GM19043 (cell line): ENCODE results near the gene MAP3K8.
"Not testable (repeated sequence)": the region's sequence is repeated elsewhere in the genome, so short reads cannot be mapped to it uniquely, and the experiment has no call there.

Experiments used
- ATAC-seq: cut with Tn5 transposase; IDR thresholded peaks from one replicate; pipeline ENCODE4 v1.9.1; 2021; ENCODE audit warnings: low read depth; ENCODE audit not compliant: unreplicated experiment

Gene MAP3K8

DNA sequence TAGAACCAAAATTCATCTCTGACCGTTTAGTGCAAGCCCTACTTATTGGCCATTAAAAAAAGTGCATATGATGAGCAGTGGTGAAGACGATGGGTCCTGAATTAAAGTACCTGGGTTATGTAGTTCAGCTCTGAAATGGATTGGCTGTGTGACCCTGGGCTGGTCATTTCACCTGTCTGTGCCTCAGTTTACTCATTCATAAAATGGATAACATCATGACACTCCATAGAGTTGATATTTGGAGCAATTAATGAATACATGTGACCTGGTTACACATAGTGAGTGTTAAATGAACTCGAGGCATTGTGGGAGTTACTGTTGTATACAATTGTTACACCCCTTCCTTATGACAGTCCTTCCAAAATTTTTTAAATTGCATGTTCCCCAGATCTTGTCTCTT, 9.1 kb downstream of the MAP3K8 start:
- no peak for ATAC-seq

DNA sequence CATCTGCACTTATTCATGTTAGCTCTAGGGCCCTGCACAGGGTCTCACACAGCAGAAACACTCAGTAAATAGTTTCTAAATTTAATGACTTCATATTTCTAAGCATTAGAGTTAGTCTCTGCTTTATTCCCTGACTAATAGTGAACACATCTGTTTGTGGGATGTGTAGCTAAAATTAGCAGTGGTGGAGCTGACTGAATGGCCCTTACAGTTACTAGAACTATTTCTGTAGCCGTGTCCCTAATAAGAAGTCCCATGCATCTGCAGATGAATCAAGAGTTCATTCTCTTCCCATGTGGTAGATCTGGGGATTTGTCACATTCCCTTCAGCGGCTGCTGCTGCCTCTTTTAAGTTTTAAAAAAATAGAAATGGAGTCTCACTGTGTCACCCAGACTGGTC, 11.7 kb downstream of the MAP3K8 start:
- no peak for ATAC-seq

GRCh38 chr10:30447125-30447799, 13.3 kb downstream of the MAP3K8 start:
- ATAC-seq: no peak

GRCh38 chr10:30448092-30448491, 14.1 kb downstream of the MAP3K8 start:
- no peak for ATAC-seq

DNA sequence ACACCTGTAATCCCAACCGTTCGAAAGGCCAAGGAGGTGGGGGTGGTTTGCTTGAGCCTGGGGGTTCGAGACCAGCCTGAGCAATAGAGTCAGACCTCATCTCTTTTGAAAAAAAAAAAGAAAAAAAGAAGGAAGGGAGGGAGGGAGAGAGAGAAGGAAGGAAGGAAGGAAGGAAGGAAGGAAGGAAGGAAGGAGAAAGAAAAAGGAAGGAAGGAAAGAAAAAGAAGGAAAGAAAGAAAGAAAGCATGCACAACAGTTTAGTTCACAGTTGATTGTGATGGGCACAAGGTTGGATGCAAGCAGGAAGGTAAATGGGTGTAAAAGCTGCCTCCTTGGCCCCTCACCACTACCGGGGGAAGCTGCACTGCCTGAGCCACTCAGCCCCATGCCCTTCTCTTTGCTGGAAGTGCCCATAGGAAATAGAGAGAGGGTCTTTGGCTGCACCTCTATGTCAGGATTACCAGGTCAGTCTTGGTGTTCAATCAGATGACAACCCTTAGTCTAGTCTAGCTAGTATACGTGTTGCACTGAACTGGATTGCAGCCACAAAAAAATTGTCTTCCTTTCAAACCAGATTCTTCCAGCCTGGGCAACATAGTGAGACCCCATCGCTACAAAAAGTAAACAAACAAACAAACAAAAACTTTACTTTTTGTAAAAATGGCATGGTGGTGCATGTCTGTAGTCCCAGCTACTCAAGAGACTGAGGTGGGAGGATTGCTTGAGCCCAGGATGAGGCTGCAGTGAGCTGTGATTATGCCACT, 20.0 kb downstream of the MAP3K8 start:
- no peak for ATAC-seq

- no peak for ATAC-seq
Observed at GRCh38 chr10:30454744-30455510, 20.9 kb downstream of the MAP3K8 start.

DNA sequence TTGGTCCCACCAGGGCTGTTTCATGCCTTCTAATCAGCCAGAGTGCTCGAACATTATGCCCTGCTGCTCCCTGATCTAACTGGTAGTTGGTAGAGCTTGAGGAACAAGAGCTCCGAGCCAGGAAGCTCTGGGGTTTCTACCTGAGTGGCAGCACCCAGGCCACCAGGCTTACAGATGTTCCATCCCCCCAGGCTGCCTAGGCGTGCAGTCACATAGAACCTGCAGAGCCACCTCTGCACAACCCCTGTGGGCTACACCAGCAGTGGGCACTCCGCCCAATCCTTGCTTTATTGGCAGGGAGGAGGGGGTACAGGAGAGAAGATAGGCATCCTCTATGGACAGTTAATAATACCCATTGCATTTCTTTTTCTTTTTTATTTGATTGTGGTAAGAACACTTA, 21.8 kb downstream of the MAP3K8 start:
- peak; percentile 41 for ATAC-seq

DNA sequence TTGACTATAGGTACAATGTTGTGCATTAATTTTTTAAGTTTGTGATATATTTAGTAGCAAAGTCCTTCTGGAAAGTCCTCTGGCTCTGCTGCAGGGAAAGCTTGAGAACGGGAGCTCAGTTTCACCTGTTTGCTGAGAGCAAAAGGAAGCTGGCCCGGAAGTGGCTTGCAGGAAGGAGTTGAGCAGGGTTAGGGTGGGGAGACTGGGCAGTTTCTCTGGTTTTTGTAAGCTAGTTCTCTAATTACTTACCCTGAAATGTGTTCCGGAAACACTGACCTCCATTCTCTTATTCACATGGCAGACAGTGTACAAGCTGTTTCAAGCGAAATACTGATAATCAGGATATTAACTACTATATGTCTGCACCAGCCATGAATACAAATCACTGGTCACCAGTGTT, 22.3 kb downstream of the MAP3K8 start:
- ATAC-seq: peak; percentile 91

GRCh38 chr10:30459283-30459682, 25.3 kb downstream of the MAP3K8 start:
- ATAC-seq: no peak

DNA sequence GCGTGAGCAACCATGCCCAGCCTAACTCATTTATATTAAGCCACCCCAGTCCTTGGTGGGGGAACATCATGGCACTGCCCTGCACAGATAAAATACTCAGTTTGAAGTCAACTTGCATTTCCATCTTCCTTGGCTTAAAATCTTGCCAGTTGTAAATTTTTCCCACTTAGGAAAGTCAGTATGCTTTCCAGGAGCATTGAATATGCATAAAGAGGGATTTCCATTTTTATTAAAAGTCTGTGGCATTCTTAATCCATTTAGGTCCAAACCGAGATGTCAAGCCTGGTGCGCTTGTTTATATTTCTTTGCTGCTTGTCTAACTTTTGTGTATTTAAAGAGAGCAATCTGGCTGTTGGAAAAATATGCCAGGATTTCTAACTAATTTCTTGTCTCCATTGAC, 26.1 kb downstream of the MAP3K8 start:
- ATAC-seq: no peak

- no peak for ATAC-seq
Observed at GRCh38 chr10:30462513-30462912, 28.5 kb downstream of the MAP3K8 start.

- no peak for ATAC-seq
Observed at GRCh38 chr10:30463944-30464451, 30.0 kb downstream of the MAP3K8 start.

- no peak for ATAC-seq
Observed at GRCh38 chr10:30464675-30465074, 30.7 kb downstream of the MAP3K8 start.

- ATAC-seq: no peak
Observed at GRCh38 chr10:30466445-30466844, 32.5 kb downstream of the MAP3K8 start.

DNA sequence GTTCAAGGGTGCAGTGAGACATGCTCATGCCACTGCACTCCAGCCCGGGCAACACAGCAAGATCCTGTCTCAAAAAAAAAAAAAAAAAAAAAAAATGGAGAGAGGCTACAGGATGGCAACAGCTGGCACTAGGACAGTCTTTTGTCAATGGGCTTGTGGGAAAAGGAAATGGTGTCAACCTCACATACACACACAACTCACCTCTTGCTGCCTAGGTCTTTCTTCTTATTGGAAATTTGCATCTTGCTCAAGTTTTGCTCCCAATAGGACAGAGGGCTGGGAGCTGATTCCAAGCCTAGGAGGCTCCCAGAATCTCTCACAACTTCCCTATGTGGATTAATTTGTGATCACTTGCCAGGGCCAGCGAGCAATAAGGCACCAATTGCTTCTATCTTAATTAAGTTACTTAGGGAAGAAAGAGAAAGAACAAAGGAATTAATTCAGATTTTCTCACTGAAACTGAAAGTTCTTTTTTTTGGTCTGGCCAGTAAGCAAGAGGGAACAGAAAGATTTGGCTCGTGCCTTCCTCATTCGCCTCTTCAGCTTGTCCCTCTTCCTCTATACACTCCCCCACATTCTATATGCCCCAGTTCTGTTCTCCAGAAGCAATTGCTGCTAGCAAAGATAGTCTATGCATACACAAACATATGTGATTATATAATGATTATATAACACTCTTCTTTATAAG, 33.8 kb downstream of the MAP3K8 start:
- peak; percentile 82 for ATAC-seq

GRCh38 chr10:30472414-30473155, 38.6 kb downstream of the MAP3K8 start:
- ATAC-seq: no peak

DNA sequence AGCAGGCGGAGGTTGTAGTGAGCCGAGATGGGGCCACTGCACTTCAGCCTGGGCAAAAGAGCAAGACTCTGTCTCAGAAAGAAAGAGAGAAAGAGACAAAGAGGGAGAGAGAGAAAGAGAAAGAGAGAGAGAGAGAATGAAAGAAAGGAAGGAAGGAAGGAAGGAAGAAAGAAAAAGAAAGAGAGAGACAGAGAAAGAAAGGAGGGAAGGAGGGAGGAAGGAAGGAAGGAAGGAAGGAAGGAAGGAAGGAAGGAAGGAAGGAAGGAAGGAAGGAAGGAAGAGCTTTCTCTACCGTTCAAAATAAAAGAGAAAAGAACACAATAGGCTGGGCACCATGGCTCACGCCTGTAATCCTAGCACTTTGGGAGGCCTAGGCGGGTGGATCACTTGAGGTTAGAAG, 41.5 kb downstream of the MAP3K8 start:
- not testable (repeated sequence) for ATAC-seq

DNA sequence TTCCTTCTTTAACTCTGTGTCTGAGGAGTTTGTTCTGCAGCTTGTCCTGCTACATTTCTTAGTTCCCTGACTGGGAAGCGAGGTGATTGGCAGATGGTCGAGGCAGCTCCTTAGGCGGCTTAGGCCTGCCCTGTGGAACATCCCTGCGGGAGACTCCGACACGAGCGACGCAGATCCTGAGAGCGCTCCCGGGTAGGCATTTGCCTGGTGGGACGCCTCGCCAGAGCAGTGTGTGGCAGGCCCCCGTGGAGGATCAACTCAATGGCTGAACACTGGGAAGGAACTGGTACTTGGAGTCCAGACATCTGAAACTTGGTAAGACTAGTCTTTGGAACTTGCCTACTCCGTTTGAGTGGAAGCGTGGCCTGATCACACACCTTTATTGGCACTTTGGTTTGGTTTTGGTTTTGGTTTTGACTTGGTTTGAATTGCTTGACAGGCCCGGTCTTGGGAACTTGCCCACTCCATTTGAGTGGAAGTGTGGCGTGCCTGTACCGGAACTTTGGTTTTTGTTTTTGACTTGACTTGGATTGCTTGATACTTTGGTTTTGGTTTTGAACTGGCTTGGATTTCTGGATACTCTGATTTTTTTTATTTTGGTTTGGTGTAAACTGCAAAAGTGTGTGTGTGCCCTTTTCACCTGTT, 42.6 kb downstream of the MAP3K8 start:
- ATAC-seq: no peak

- ATAC-seq: not testable (repeated sequence)
Observed at GRCh38 chr10:30479513-30479912, 45.5 kb downstream of the MAP3K8 start.
